SH-SY5Y (cell line): Measurements from ENCODE around the gene SLC13A1.

ENCODE experiments used
- GATA2 ChIP-seq: IDR thresholded peaks from 2 replicates; pipeline ENCODE4 v1.6.1; 2011; ENCODE audit warnings: mild to moderate bottlenecking, low read depth, low read length
- GATA3 ChIP-seq: IDR thresholded peaks from 2 replicates; pipeline ENCODE4 v1.6.1; 2011; ENCODE audit warnings: low read depth, mild to moderate bottlenecking, low read length, moderate library complexity

The SLC13A1 gene

DNA sequence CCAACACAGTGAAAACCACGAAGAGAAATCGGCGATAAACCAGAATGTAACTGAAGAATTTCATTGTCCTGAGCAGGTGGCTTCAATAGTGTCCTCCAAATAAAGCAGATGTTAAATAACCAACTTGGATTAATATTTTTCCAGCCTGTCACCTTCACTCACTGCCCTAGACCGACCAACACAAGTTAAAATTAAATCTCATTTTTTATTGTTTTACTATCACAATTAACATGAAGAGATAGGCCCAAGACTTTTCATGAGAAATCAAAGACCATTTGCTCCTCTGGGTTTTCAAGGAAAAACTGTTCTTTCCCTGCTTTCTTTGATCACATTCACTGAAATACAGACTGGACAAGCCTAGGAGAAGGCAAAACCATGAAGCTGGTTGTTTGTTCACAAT is at the start of gene SLC13A1:
TSS of gene SLC13A1 (minus strand) at position 87 of the 400 bp plus-strand sequence. CDS start at position 64, 23 bp downstream.
- TF ChIP-seq GATA3 = no peak
- TF ChIP-seq GATA2 = no peak

GRCh38 chr7:123244768-123245167 is 45.0 kb upstream of the SLC13A1 start:
- no peak for TF ChIP-seq GATA2
- TF ChIP-seq GATA3 = no peak

GRCh38 chr7:123242467-123243092 is 42.8 kb upstream of the SLC13A1 start:
- TF ChIP-seq GATA3 (peak; percentile 86; the same call in 1 of the 2 replicates), GATA2 (peak; percentile 81)

- TF ChIP-seq GATA2 (no peak; the same call in 1 of the 2 replicates), GATA3 (0 out of 2 replicates have a peak, but pooled peaks have one; percentile 14)
These were observed 42.0 kb upstream of the SLC13A1 start for GRCh38 chr7:123241809-123242208.

- no peak for TF ChIP-seq GATA3
- no peak for TF ChIP-seq GATA2
These were observed 31.5 kb upstream of the SLC13A1 start for GRCh38 chr7:123231021-123232000.

DNA sequence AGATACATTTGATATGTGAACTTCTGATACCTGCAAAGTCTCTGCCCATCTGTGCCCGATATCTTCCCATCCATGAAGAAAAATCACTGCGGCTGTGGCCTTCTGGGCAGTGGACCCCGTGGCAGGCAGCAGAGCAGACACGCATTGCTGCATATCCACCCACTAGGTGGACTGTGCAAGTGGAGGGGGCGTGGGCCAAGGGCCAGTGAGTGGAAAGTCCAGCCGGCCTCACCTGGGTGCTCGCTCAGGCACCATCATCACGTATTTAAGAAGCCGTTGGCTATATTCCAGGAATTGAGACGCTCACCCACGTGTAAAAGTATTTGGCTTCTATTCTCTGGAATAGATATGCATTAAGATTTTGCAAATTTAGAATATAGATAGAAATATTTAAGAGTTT is 30.8 kb upstream of the SLC13A1 start:
- TF ChIP-seq GATA3 = no peak
- no peak for TF ChIP-seq GATA2

DNA sequence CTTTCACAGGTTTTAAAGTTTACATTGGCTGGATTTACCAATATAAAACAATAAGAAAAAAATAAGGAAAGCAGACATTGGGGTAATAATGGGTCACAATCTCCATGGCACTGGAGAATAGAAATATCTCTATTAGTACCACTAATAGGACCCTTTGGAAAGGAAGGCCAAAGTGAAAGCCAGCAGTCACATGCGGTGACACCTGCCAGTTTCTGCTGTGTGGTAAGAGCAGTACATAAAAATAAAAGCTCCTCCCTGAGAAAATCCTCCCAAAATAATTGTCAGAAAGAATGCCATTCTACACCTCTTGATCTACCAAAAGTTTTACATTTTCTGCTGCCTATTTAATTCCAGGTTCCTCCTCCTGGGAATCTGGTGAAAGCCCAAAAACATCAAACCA is 30.4 kb upstream of the SLC13A1 start:
- TF ChIP-seq GATA2 (no peak), GATA3 (no peak)

GRCh38 chr7:123229426-123229825 is 29.7 kb upstream of the SLC13A1 start:
- no peak for TF ChIP-seq GATA3
- no peak for TF ChIP-seq GATA2

GRCh38 chr7:123220396-123220795 is 20.6 kb upstream of the SLC13A1 start:
- TF ChIP-seq GATA3 = no peak
- TF ChIP-seq GATA2 = no peak

- TF ChIP-seq GATA2 (no peak), GATA3 (no peak)
These were observed 19.1 kb upstream of the SLC13A1 start for GRCh38 chr7:123218866-123219265.

DNA sequence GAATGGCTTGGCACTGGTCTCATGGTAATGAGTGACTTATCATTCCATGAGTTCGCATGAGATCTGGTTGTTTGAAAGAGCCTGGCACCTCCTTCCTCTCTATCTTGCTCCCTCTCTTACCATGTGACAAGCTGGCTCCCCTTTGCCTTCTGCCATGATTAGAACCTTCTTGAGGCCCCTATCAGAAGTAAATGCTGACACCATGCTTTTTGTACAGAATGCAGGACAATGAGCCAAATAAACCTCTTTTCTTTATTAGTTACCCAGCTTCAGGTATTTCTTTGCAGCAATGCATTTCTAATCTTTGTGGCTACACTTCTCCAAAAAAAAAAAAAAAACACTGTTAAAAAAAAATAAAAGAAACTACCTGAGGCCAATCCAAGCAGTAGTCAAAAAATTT is 17.1 kb upstream of the SLC13A1 start:
- no peak for TF ChIP-seq GATA2

- TF ChIP-seq GATA3 (no peak), GATA2 (no peak)
These were observed 15.6 kb upstream of the SLC13A1 start for GRCh38 chr7:123215350-123215749.

DNA sequence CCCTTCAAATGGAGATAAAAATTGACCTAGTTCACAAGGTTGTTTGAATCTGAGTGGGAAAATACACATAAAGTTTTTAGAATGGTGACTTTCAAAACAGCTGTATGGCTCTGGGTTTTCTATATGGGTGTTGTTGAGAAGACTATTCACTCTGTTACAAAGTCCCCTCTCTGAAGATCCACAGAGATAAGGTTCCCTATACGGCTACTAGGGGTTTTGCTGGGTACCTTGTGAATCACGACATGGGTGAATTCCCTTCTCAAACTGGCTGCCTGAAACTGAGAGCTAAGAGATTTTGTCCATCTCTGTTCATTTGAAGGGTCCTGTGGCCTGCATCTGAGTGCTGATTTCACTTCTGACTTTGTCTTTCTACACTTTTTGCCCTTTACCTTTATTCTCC is 11.8 kb upstream of the SLC13A1 start:
- no peak for TF ChIP-seq GATA2
- no peak for TF ChIP-seq GATA3

DNA sequence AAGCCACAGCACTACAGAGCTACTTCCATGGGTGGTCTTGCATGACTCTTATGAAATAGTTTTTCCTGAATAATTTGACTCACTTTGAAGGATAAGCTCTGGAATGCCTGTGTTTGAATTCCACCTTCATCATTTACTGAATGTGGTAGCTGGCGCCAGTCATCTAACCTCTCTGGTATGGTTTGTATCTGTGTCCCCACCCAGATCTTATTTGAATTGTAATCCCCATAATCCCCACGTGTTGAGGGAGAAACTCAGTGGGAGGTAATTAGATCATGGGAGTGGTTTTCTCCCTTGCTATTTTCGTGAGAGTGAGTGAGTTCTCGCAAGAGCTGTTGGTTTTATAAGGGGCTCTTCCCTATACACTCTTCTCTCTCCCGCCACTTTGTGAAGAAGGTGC is 11.2 kb upstream of the SLC13A1 start:
- TF ChIP-seq GATA2 (no peak), GATA3 (no peak)

DNA sequence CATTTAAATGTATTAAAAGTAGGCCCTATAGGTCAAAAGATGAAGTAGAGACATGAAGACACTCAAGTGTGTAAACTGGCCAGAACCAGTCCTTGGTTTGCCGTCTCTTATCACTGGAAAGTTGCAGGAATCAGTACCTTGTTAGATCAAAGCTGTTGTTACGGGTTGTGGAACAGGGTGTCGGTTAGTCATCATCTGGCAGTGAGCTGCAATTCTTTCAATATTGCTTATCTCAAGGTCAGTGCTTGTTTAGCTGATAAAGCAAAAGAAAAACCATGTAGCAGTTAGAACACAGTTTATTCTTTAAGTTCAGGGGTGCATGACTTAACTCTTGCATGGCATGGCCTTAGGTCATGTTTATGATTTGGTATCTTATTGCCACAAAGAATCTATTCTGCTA is 10.0 kb upstream of the SLC13A1 start:
- TF ChIP-seq GATA3 (no peak), GATA2 (no peak)
